B cell (primary cell): ENCODE results near the gene PDLIM7.

Source experiments
- CTCF ChIP-seq: fragments of 200-600 bp; IDR thresholded peaks from one replicate; pipeline ENCODE4 v1.8.0; 2022; ENCODE audit warnings: antibody characterized with exemption, mild to moderate bottlenecking
- EZH2 ChIP-seq: IDR thresholded peaks from 2 replicates; pipeline ENCODE4 v1.6.1; 2012; ENCODE audit warnings: borderline replicate concordance, low read depth, mild to moderate bottlenecking, moderate library complexity, low read length; ENCODE audit not compliant: insufficient read depth, poor library complexity, severe bottlenecking

GRCh38 chr5:177445917-177446199, 51.5 kb downstream of the PDLIM7 start:
- no peak for TF ChIP-seq CTCF
- no peak for TF ChIP-seq EZH2
